Osteocyte (in vitro differentiated cells): ENCODE measurements around the gene ZNF445. TPM values are rescaled to one million over a fixed set of nuclear protein-coding genes. Genes with fewer than 3 reads are reported as not detected.

Source experiments
- DNase-seq: peaks from one replicate; pipeline ENCODE4 v3.0.0; 2021; ENCODE audit warnings: mixed read lengths; ENCODE audit not compliant: unreplicated experiment; ENCODE audit errors: extremely low spot score
- H3K27ac Mint-ChIP-seq: one replicate; pipeline ENCODE4 v1.8.0; 2021; ENCODE audit warnings: mild to moderate bottlenecking, mixed read lengths; ENCODE audit not compliant: unreplicated experiment
- H3K27me3 Mint-ChIP-seq: one replicate; pipeline ENCODE4 v1.8.0; 2021; ENCODE audit warnings: mixed read lengths; ENCODE audit not compliant: unreplicated experiment
- H3K36me3 Mint-ChIP-seq: one replicate; pipeline ENCODE4 v1.8.0; 2021; ENCODE audit warnings: mixed read lengths; ENCODE audit not compliant: unreplicated experiment
- H3K4me1 Mint-ChIP-seq: one replicate; pipeline ENCODE4 v1.8.0; 2021; ENCODE audit warnings: mixed read lengths; ENCODE audit not compliant: unreplicated experiment
- H3K4me3 Mint-ChIP-seq: one replicate; pipeline ENCODE4 v1.8.0; 2021; ENCODE audit warnings: mild to moderate bottlenecking, moderate library complexity, mixed read lengths; ENCODE audit not compliant: unreplicated experiment
- H3K9me3 Mint-ChIP-seq: one replicate; pipeline ENCODE4 v1.8.0; 2021; ENCODE audit warnings: mixed read lengths; ENCODE audit not compliant: unreplicated experiment
- CTCF ChIP-seq: fragments of 200-600 bp; sonication (generic); IDR thresholded peaks from 2 replicates; pipeline ENCODE4 v1.5.0; 2021; ENCODE audit warnings: antibody characterized with exemption, mild to moderate bottlenecking, moderate library complexity
- total RNA-seq: library from RNA; stranded (reverse); gene quantifications from 2 replicates; pipeline ENCODE4 v1.2.1, GENCODE V29; 2021

Gene ZNF445
- total RNA-seq, 1 donor from 2014 or later, result 26.1 TPM

GRCh38 chr3:44395714-44396113, 81.8 kb downstream of the ZNF445 start:
- H3K4me1 Mint-ChIP-seq, result no peaks in the 10 kb centered on the region
- DNase-seq, result no peak
- TF ChIP-seq CTCF, result no peak
- H3K27me3 Mint-ChIP-seq, result no peaks in the 10 kb centered on the region
- H3K36me3 Mint-ChIP-seq, result peaks cover 18% of the 10 kb centered on the region
- H3K9me3 Mint-ChIP-seq, result peaks cover 3% of the 10 kb centered on the region
- H3K27ac Mint-ChIP-seq, result no peak overlapping the region
- no peak overlapping the region for H3K4me3 Mint-ChIP-seq

GRCh38 chr3:44392489-44392888, 85.0 kb downstream of the ZNF445 start:
- H3K4me3 Mint-ChIP-seq, result no peak overlapping the region
- H3K27me3 Mint-ChIP-seq, result no peaks in the 10 kb centered on the region
- no peak for TF ChIP-seq CTCF
- H3K4me1 Mint-ChIP-seq, result no peaks in the 10 kb centered on the region
- DNase-seq, result no peak
- H3K36me3 Mint-ChIP-seq, result peaks cover 9% of the 10 kb centered on the region
- no peak overlapping the region for H3K27ac Mint-ChIP-seq
- peaks cover 3% of the 10 kb centered on the region for H3K9me3 Mint-ChIP-seq

GRCh38 chr3:44387404-44387803, 90.1 kb downstream of the ZNF445 start:
- TF ChIP-seq CTCF, result no peak
- Mint-ChIP-seq H3K27ac (no peak overlapping the region), H3K9me3 (peaks cover 4% of the 10 kb centered on the region), H3K36me3 (peaks cover 6% of the 10 kb centered on the region), H3K4me1 (no peaks in the 10 kb centered on the region), H3K4me3 (no peak overlapping the region), H3K27me3 (no peaks in the 10 kb centered on the region)
- no peak for DNase-seq

Other genes with a start within 250 kb of the ZNF445 start
- gene TOPAZ1, start 235.8 kb downstream of the ZNF445 start, total RNA-seq, result not detected in 2 replicates
- gene TCAIM, start 138.9 kb downstream of the ZNF445 start, total RNA-seq, result 27.1 and 30.2 TPM in 2 replicates
- gene ZKSCAN7, start 77.5 kb upstream of the ZNF445 start, total RNA-seq, result 7.4 TPM in 2 replicates
- 6.7 and 11.2 TPM in 2 replicates for gene ZNF660, start 107.3 kb upstream of the ZNF445 start, total RNA-seq
- 20.1 and 21.9 TPM in 2 replicates for gene ZNF197, start 147.4 kb upstream of the ZNF445 start, total RNA-seq
- 13.7 and 13.9 TPM in 2 replicates for gene ZNF35, start 171.1 kb upstream of the ZNF445 start, total RNA-seq
- gene ZNF502, start 235.0 kb upstream of the ZNF445 start, total RNA-seq, result not detected in 2 replicates